HG03354 (cell line): ENCODE results near the gene ASTN2.
"Not testable (repeated sequence)": the region's sequence is repeated elsewhere in the genome, so short reads cannot be mapped to it uniquely, and the experiment has no call there.

ENCODE experiments used
- ATAC-seq: cut with Tn5 transposase; IDR thresholded peaks from one replicate; pipeline ENCODE4 v1.9.1; 2021; ENCODE audit warnings: mild to moderate bottlenecking; ENCODE audit not compliant: unreplicated experiment, poor library complexity, severe bottlenecking

ASTN2 gene

GRCh38 chr9:116705531-116705930 lies 709.3 kb downstream of the ASTN2 start:
- ATAC-seq = no peak

GRCh38 chr9:116704470-116704869 lies 710.4 kb downstream of the ASTN2 start:
- no peak for ATAC-seq

DNA sequence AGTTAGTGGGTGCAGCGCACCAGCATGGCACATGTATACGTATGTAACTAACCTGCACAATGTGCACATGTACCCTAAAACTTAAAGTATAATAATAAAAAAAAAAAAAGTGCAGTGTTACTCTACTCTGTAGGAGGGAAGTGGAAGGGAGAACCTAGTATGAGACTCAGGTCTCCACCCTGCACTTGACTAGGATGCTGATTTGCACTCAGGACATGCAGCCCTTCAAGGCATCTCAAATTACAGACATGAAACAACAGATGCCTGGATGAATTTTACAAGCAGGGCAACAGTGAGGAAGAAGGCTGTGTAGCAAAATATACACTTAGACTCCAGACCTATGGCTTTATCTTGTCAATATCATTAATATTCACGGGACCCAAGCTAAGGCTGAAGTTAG lies 711.2 kb downstream of the ASTN2 start:
- ATAC-seq = no peak

- ATAC-seq = no peak
These were observed 712.8 kb downstream of the ASTN2 start for GRCh38 chr9:116701940-116702642.

DNA sequence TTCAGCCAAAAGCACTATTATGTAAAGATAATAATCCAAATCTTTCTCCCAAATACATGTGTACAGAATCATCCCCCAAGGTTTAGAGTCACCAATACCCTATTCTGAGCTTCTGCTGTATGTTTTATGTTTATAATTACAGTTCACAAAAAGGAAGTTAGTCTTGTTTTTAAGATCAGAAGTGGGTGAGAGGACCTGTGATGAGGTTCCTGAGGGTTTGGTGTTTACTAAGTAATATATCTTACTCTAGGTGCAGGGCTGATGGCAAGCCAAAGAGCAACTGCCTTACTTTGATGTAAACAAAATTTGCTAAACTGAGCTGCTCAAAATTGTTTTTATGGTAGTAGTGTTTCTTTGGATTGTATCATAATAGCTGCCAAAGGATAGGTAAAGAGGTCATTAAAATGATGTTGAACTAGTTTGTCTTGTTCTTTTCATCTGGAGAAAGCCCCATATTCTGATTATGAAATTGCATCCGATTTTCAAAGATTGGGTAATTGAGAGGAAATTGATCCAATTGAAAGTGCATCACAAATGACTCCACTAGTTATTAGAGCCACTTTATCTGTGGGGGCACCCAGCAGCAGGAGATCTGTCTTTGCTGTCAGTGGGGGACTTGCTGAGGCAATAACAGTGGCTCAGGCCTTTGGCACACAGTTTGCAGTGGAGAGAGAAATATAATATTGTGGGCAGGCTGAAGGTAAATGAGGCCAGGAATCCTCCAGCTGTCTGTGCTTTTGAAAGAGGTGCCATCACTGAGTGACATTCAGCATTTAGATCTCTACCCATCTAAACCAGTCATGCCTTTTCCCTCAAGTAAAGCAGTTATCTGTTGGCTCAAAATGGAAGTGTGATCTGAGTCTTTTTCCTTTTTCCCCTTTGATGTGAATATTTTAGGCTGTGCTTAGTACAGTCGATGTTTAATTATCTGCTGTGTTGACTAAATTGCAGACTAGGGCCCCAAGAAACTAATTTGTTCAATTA lies 713.7 kb downstream of the ASTN2 start:
- no peak for ATAC-seq

- ATAC-seq = no peak
These were observed 714.6 kb downstream of the ASTN2 start for GRCh38 chr9:116700279-116700678.

GRCh38 chr9:116697887-116698286 lies 717.0 kb downstream of the ASTN2 start:
- no peak for ATAC-seq

DNA sequence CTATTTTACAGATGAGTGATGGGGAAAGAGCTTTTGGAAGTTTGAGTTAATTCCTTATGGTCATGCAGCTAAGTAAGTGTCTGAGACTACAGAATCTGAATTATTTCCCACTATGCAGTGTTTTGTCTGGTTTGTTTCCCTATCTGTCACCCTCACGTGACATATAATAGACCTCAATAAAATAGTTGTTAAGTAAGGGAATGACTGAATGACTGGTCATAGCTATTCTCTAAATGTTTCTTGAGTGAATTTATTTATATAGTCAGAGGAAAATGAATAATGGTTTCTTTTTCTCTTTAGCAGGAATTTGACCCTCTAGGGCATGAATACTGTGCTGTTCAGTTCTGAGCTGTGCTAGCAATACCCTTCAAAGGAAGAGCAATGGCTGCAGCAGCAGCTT lies 717.5 kb downstream of the ASTN2 start:
- no peak for ATAC-seq

DNA sequence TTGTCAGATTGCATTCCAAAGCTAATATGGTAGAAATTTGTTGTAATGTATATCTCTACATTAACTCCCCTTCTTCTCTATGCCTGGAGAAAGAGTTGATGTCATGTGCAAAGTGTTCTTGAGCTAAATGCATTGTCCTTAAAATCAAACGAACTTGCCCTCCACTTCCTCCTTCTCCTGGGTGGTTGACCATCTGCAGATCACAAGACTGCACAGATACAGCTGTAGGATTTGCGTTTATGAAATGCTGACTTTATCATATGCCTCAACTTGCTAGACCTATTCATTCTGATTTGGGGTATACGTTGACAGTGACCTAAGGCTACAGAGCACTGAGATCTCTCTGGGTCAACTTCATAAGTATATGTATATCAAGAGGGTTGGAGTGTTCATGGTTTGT lies 719.4 kb downstream of the ASTN2 start:
- no peak for ATAC-seq

DNA sequence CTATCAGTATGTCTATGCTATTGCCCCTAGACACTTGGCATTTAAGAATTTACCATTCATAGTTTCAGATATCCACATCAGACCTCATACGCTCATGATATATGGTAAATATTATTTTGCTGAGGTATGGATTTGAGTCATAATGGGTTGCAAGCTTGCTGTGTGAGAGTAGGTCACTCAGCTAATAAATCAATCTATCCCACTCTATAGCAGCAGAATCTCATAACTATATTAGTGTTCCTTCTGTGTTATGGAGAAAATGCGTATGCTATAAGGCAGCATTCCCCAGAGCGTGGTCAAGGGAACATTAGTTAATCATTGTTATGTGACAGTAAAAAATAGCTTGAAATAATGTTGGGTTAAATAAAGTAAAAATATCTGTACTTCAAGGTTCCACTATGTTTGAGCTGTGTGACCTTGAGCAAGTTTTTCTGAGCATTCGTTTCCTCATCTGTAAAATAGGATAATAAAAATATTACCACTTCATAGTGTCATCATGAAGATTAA lies 720.0 kb downstream of the ASTN2 start:
- ATAC-seq = no peak

DNA sequence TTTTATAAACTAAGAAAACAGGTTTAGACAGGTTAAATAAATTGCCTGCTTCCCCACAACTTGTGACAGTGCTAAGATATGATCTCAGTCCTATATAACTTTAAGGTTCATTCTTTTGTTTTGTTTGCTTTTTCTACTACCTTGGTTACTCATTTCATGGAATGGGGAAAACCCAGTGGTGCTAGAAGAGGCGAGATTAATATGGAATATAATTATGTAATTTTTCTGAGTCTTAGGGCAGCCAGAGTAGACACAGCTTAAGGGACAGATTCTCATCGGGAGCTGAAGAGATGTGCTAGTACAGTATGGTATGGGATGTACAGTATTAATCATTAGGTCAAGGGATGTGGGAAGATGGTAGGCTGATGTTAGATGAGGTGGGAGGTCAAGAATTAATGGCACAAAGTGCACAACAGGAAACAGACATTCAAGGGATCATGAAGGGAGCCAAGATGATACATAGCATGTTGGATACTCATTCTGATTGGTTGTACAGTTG lies 721.6 kb downstream of the ASTN2 start:
- peak; percentile 33 for ATAC-seq

DNA sequence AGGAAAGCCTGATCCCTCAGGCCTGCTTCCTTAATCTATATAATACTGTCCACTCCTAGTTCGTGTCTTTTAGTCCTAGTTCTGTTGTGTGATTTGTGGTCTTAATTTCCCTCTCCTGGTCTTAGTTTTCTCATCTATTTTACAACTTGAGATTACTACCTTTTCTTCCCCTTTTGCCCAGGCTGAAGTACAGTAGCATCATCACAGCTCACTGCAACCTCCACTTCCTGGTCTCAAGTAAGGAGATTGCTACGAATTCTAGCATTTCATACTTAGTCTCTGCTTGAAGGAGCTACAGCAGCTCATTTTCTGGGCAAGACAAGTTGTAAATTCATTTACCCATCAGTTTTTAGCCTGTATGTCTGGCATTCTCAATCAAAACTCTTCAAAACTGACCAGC lies 722.2 kb downstream of the ASTN2 start:
- ATAC-seq = no peak

DNA sequence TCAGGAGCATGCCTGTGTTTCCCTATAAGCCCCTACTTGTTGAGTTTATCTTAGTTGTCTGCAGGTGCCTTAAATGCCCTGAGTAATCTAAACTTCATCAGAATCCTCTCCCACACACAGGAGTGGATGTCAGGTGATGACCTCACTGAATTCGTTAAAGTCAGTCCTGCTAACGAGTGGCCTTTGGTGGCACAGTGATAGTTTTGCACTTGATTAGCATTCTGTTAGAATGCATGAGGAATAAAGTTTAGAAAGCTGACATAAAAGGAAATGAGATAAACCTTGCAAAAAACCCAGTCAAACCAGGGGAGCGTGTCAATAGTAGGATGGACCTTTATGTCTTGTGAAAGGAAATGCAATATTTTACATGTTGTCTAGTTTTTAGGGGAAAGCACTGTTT lies 723.2 kb downstream of the ASTN2 start:
- ATAC-seq = no peak

GRCh38 chr9:116690805-116691204 lies 724.1 kb downstream of the ASTN2 start:
- ATAC-seq = not testable (repeated sequence)

DNA sequence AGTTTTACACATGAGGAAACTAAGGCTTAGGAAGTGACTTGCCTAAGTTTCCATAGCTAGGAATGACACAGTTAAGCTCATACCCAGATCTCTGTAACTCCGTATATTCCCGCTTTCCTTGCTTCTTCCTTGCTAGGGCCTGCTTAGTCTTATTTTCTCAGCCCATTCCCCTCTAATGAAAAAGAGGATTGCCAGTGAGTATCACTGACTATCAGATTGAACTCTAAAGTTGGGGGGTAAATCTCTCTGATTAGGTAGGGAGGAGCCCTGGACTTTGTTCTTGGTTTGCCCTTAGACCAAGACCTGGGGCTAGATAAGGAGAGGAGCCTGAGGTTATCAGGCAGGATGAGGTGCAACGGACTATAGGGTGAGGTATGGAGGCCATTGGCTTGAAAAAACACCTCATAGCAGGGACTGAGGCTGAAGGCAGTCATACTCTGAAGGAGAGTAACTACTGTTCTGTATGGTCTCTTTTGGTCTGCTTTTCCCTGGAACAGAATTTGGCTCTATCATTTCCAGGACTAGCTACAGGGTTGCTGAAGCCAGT lies 725.3 kb downstream of the ASTN2 start:
- no peak for ATAC-seq

DNA sequence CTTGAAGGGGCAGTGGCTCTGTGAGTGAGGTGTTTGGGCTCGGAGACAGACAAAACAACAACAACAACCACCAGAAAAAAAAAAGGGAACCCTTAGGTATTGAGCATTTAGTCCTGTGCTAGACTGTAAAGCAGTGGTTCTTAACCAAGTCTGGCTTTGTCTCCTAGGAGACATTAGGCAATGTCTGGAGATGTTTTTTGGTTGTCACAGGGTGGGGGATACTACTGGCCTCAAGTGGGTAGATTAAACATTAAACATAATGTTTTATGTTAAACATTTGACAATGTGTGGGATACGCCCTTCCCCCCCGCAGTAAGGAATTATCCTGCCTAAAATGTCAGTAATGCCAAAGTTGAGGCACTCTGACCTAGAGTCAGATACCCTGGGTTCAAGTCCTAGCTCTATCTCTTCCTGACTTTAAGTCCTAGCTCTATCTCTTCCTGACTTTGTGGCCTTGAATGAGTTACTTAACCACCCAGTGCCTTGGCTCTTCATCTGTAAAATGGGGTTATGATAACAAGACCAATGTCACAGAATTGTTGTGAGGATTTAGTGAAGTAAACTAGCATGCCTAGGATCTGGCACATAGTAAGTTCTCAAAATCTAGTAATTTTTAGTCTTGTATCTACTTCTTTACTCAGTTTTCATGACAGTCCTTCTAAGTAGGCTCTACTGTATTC lies 725.9 kb downstream of the ASTN2 start:
- ATAC-seq = no peak

GRCh38 chr9:116687754-116688135 lies 727.1 kb downstream of the ASTN2 start:
- ATAC-seq = no peak

DNA sequence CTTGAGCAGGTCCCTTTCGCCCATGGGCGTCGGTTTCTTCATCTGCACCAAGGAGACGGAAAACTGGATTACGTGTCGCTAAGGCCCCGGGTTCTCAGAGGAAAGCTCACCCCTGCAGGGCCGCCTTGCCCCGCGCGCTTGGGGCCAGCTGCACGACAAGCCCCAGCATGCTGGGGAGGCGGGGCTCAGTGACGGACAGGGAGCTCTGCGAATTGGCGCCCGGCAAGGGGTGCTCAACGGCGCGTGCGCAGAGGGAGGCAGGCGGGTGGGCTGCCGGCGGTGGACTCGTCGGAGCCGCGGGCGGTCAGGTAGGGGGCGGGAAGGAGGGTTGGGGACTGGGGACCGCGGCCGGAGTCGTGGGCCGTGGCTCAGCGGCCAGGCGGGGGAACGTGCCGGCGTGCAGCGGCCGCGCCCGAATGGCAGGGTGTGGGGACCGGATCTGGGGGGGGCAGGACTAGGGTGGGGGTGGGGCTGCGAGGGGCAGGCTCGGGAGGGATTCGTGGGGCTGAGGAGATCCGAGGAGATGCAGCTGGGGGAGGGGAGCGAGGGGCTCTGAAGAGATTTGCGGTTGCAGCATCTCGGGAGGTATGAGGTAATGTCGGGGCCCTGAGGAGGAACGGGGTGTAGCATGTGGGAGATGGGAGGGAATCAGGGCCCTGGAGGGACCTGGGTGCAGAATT lies 727.6 kb downstream of the ASTN2 start, which contains the start of gene TRIM32:
Gene TRIM32 (plus strand): TSS at position 232 of the 680 bp plus-strand sequence. CDS start 10,438 bp downstream, outside the sequence.
- peak; percentile 99 for ATAC-seq

GRCh38 chr9:116686693-116687073 lies 728.2 kb downstream of the ASTN2 start:
- ATAC-seq = peak; percentile 52
